NCI-H2029 treated with DMSO at 0.1 percent for 48 hours (cell line): ENCODE results near the gene CITED4.

Source experiments
- DNase-seq: peaks from one replicate; lab custom pipeline; 2025; lab: John Stamatoyannopoulos, UW

Gene CITED4

GRCh38 chr1:40853113-40853884 is 8.9 kb downstream of the CITED4 start:
- DNase-seq, result no peak

GRCh38 chr1:40851643-40852042 is 10.5 kb downstream of the CITED4 start:
- no peak for DNase-seq

- DNase-seq, result peak; percentile 95
Measured at GRCh38 chr1:40849801-40850592, 12.2 kb downstream of the CITED4 start.

- peak; percentile 100 for DNase-seq
Measured at GRCh38 chr1:40848530-40849189, 13.5 kb downstream of the CITED4 start.

GRCh38 chr1:40847023-40847745 is 15.0 kb downstream of the CITED4 start:
- no peak for DNase-seq

- DNase-seq, result no peak
Measured at GRCh38 chr1:40845895-40846294, 16.3 kb downstream of the CITED4 start.

- no peak for DNase-seq
Measured at GRCh38 chr1:40844887-40845878, 17.0 kb downstream of the CITED4 start.

GRCh38 chr1:40844079-40844478 is 18.1 kb downstream of the CITED4 start:
- DNase-seq, result no peak

- no peak for DNase-seq
Measured at GRCh38 chr1:40842691-40843090, 19.5 kb downstream of the CITED4 start.

- no peak for DNase-seq
Measured at GRCh38 chr1:40842207-40842606, 20.0 kb downstream of the CITED4 start.

GRCh38 chr1:40841602-40842001 is 20.6 kb downstream of the CITED4 start:
- DNase-seq, result no peak

GRCh38 chr1:40840526-40841323 is 21.4 kb downstream of the CITED4 start:
- DNase-seq, result no peak

GRCh38 chr1:40839943-40840335 is 22.2 kb downstream of the CITED4 start:
- no peak for DNase-seq

- DNase-seq, result no peak
Measured at GRCh38 chr1:40838980-40839942, 22.9 kb downstream of the CITED4 start.

GRCh38 chr1:40838045-40838979 is 23.9 kb downstream of the CITED4 start:
- no peak for DNase-seq

GRCh38 chr1:40837601-40838000 is 24.6 kb downstream of the CITED4 start:
- DNase-seq, result no peak

- no peak for DNase-seq
Measured at GRCh38 chr1:40836283-40836682, 25.9 kb downstream of the CITED4 start.
